Measurements from ENCODE around the gene PLXDC2. TPM values are rescaled to one million over a fixed set of nuclear protein-coding genes. Genes with fewer than 3 reads are reported as not detected.
"Not testable (repeated sequence)": the region's sequence is repeated elsewhere in the genome, so short reads cannot be mapped to it uniquely, and the experiment has no call there.

Gene PLXDC2
- total and polyA plus RNA-seq, 11 donors, result 3.4 to 36.4 (median 17.1) TPM

GRCh38 chr10:20202337-20202736 is 386.1 kb downstream of the PLXDC2 start:
- no peaks in the 10 kb centered on the region for H3K36me3 ChIP-seq
- TF ChIP-seq POLR2A (IDR thresholded peaks at IDR 0.05), result no peak
- TF ChIP-seq, protein P1, sequence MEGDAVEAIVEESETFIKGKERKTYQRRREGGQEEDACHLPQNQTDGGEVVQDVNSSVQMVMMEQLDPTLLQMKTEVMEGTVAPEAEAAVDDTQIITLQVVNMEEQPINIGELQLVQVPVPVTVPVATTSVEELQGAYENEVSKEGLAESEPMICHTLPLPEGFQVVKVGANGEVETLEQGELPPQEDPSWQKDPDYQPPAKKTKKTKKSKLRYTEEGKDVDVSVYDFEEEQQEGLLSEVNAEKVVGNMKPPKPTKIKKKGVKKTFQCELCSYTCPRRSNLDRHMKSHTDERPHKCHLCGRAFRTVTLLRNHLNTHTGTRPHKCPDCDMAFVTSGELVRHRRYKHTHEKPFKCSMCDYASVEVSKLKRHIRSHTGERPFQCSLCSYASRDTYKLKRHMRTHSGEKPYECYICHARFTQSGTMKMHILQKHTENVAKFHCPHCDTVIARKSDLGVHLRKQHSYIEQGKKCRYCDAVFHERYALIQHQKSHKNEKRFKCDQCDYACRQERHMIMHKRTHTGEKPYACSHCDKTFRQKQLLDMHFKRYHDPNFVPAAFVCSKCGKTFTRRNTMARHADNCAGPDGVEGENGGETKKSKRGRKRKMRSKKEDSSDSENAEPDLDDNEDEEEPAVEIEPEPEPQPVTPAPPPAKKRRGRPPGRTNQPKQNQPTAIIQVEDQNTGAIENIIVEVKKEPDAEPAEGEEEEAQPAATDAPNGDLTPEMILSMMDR (IDR thresholded peaks at IDR 0.05), result no peak
- intact Hi-C loops (cut with DNase I), result no loop called here
- H3K4me1 ChIP-seq, result peaks cover 0 to 8% (median 0%) of the 10 kb centered on the region in 12 donors
- no peak for DNase-seq
- H3K27ac ChIP-seq, result no peak overlapping the region
- no peak for ATAC-seq
- 93 to 97% (median 94%) methylated on average over 4 of the region's 4 CpGs for WGBS, 4 donors
- no peaks in the 10 kb centered on the region for H3K9me3 ChIP-seq
- no peak overlapping the region for H3K4me3 ChIP-seq
- no peaks in the 10 kb centered on the region for H3K27me3 ChIP-seq

GRCh38 chr10:20207653-20208052 is 391.4 kb downstream of the PLXDC2 start:
- Histone ChIP-seq H3K27ac (no peak overlapping the region), H3K27me3 (no peaks in the 10 kb centered on the region), H3K36me3 (peaks cover 0 to 14% (median 0%) of the 10 kb centered on the region in 9 donors), H3K4me3 (no peak overlapping the region), H3K4me1 (peaks cover 0 to 1% (median 0%) of the 10 kb centered on the region in 12 donors), H3K9me3 (no peaks in the 10 kb centered on the region)
- intact Hi-C loops (cut with DNase I), result no loop called here
- TF ChIP-seq POLR2A (IDR thresholded peaks at IDR 0.05), result no peak
- TF ChIP-seq, protein P1 (IDR thresholded peaks at IDR 0.05), result no peak
- DNase-seq, result no peak
- no peak for ATAC-seq

DNA sequence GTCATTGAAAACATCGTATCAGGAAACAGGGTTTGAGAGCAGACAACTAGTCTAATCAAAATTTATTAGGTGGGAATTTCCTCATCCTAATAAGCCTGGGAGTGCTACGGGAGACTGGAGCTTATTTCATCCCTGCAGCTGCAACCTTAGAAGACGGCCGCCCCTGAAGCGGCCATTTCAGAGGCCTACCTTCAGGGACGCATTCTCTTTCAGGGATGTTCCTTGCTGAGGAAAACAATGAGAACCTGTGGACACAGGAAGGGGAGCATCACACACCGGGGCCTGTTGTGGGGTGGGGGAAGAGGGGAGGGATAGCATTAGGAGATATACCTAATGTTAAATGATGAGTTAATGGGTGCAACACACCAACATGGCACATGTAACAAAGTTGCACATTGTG is 392.9 kb downstream of the PLXDC2 start:
- intact Hi-C loops (cut with DNase I); H3K27ac ChIP-seq; H3K4me1 ChIP-seq; DNase-seq; H3K27me3 ChIP-seq; H3K9me3 ChIP-seq; H3K4me3 ChIP-seq; ATAC-seq: not testable (repeated sequence)
- 96 to 98% (median 97%) methylated on average over 7 of the region's 7 CpGs for WGBS, 4 donors
- H3K36me3 ChIP-seq, result peaks cover 0 to 20% (median 0%) of the 10 kb centered on the region in 9 donors

GRCh38 chr10:20215547-20216152 is 399.4 kb downstream of the PLXDC2 start:
- H3K9me3 ChIP-seq, result no peaks in the 10 kb centered on the region
- no peak for DNase-seq
- no peak overlapping the region for H3K27ac ChIP-seq
- no peak for ATAC-seq
- 79 to 85% (median 83%) methylated on average over 3 of the region's 3 CpGs for WGBS, 4 donors
- TF ChIP-seq, protein P1 (IDR thresholded peaks at IDR 0.05), result no peak
- TF ChIP-seq POLR2A (IDR thresholded peaks at IDR 0.05), result no peak
- H3K36me3 ChIP-seq, result peaks cover 0 to 40% (median 9%) of the 10 kb centered on the region in 9 donors
- H3K4me3 ChIP-seq, result no peak overlapping the region
- H3K27me3 ChIP-seq, result no peaks in the 10 kb centered on the region
- intact Hi-C loops (cut with DNase I), result no loop called here
- H3K4me1 ChIP-seq, result peaks cover 0 to 8% (median 0%) of the 10 kb centered on the region in 12 donors

DNA sequence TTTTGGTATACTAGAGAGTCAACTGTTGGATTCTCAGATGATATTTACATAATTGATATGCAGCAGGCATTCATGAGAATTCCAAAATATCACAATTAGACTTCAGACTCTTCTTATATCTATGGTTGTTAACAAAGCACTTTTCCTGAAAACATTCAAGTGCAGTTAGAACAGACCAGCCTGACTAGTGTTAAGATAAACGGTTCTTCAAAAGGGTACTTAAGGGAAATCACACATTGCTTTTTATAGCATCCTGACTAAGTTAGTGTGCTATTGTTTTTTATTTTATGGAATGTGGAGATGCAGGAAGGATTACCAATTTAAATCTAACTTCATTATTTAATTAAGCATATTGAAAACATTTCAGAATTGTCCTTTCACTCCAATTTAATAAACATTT is 405.1 kb downstream of the PLXDC2 start:
- ATAC-seq, result no peak
- DNase-seq, result no peak
- TF ChIP-seq POLR2A (IDR thresholded peaks at IDR 0.05), result no peak
- TF ChIP-seq, protein P1 (IDR thresholded peaks at IDR 0.05), result no peak
- Histone ChIP-seq H3K36me3 (peaks cover 0 to 29% (median 3%) of the 10 kb centered on the region in 9 donors), H3K9me3 (no peaks in the 10 kb centered on the region), H3K27me3 (no peaks in the 10 kb centered on the region), H3K4me1 (peaks cover 0 to 13% (median 0%) of the 10 kb centered on the region in 12 donors), H3K4me3 (no peak overlapping the region), H3K27ac (no peak overlapping the region)
- intact Hi-C loops (cut with DNase I), result no loop called here
- WGBS, 4 donors, result 10 to 18% (median 15%) methylated on average over 1 of the region's 1 CpG

Data from heart left ventricle (tissue), 16 donors.